ENCODE measurements around the gene GCSAML. TPM values are rescaled to one million over a fixed set of nuclear protein-coding genes. Genes with fewer than 3 reads are reported as not detected.

GCSAML gene
- total RNA-seq, 3 donors from 2014 or later, result 0.32 to 1.3 (median 0.89) TPM

DNA sequence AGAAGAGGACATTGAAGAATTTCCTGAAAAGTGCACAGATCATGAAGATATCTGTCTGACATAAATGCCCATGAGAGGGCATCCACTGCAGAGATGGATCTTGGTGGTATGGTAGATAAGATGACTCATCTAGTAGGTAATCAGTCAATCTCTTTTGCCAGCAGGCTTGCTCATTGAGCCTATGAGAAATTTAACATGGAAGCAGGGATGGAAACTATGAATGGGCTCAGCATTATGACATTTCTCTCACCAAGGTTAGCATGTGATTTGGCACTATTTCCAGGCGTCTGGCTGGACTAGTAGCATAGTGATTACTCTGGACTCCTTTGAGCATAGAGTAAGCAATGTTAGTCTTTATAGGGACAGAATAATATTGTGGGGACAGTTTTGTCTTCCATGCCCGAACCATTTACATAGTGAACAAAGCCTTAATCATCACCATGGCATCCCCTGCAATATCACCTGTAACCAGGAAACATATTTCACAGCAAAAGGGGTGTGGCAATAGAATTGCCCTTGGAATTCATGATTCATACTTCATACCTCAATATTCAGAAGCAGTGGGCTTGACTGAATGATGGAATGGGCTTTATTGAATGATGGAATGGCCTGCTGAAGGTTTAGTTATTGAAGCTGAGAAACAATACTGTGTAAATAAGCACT, 20.0 kb upstream of the GCSAML start:
- TF ChIP-seq, protein P1, sequence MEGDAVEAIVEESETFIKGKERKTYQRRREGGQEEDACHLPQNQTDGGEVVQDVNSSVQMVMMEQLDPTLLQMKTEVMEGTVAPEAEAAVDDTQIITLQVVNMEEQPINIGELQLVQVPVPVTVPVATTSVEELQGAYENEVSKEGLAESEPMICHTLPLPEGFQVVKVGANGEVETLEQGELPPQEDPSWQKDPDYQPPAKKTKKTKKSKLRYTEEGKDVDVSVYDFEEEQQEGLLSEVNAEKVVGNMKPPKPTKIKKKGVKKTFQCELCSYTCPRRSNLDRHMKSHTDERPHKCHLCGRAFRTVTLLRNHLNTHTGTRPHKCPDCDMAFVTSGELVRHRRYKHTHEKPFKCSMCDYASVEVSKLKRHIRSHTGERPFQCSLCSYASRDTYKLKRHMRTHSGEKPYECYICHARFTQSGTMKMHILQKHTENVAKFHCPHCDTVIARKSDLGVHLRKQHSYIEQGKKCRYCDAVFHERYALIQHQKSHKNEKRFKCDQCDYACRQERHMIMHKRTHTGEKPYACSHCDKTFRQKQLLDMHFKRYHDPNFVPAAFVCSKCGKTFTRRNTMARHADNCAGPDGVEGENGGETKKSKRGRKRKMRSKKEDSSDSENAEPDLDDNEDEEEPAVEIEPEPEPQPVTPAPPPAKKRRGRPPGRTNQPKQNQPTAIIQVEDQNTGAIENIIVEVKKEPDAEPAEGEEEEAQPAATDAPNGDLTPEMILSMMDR (IDR thresholded peaks at IDR 0.05), result no peak
- H3K9me3 ChIP-seq, result no peaks in the 10 kb centered on the region
- no peak overlapping the region for H3K4me3 ChIP-seq
- no peak for DNase-seq
- peak; percentile 42 for ATAC-seq
- H3K4me1 ChIP-seq (ENCODE audit: low read depth), result no peaks in the 10 kb centered on the region
- no peaks in the 10 kb centered on the region for H3K36me3 ChIP-seq (ENCODE audit: low read depth)
- intact Hi-C loops (cut with DNase I, micrococcal nuclease), result no loop called here

DNA sequence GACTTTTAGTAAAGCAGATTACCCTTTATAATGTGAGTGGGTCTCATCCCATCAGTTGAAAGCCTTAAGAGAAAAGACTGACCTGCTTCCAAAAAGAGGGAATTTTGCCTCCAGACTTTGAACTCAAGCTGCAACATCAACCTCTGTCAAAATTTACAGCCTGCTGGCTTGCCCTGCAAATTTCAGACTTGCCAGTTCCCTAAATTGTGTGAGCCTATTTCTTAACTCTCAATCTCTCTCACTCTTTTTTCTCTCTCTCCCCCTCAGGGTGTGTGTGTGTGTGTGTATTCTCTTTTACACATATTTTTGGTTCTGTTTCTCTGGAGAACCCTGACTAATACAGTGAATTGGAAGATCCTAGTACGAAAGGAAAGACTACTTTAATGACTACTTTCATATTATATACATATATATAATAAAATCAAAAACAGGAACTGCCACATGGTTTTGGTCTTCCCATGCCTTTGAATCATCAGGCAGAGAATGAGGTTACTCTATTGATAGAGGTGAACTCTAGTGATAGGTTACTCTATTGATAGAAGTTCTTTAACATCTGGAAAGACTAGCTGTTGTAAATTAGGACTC, 19.1 kb upstream of the GCSAML start:
- intact Hi-C loops (cut with DNase I, micrococcal nuclease), result no loop called here
- ATAC-seq (no peak), DNase-seq (no peak)
- TF ChIP-seq, protein P1 (IDR thresholded peaks at IDR 0.05), result no peak
- H3K36me3 ChIP-seq (ENCODE audit: low read depth), result no peaks in the 10 kb centered on the region
- H3K4me1 ChIP-seq (ENCODE audit: low read depth), result no peaks in the 10 kb centered on the region
- no peak overlapping the region for H3K4me3 ChIP-seq
- no peaks in the 10 kb centered on the region for H3K9me3 ChIP-seq

DNA sequence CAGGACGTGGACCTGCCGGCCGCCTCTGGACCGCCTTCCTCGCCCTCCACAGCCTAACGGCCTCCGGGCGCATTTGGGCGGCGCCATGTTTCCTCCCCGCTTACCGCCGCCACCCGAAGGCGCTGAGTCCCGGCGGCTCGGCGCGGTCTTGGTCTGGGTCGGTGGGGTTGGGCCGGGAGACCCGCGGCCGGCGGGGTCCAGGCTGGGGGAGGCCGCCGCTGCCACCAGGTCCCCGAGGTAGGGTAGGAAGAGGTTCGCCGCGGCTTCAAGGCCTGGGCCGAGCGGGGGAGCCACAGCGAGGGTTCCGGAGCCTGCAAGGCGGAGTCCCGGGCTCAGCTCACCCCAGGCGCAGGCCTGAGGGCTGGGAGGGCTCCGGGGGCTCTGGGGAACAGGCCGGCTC, 18.1 kb upstream of the GCSAML start:
- ATAC-seq, result no peak
- TF ChIP-seq, protein P1 (IDR thresholded peaks at IDR 0.05), result no peak
- Histone ChIP-seq H3K9me3 (no peaks in the 10 kb centered on the region), H3K4me3 (no peak overlapping the region), H3K36me3 (ENCODE audit: low read depth) (no peaks in the 10 kb centered on the region), H3K4me1 (ENCODE audit: low read depth) (no peaks in the 10 kb centered on the region)
- intact Hi-C loops (cut with DNase I, micrococcal nuclease), result no loop called here
- no peak for DNase-seq

DNA sequence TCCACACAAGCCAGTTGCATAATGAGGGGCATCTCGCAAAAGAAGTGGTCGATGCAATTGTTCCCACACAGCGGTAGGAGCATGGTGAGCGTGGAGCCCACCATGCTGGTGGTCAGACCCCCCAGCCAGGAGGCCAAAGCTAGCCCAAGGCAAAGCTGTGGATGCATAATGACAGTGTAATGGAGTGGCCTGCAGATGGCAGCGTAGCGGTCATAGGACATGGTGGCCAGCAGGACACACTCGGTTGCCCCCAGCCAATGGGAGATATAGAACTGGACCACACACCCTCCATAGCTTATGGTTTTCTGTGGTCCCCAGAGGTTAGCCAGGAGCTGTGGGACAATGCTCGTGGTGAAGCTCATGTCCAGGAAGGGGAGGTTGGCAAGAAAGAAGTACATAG, 17.0 kb upstream of the GCSAML start:
- Histone ChIP-seq H3K36me3 (ENCODE audit: low read depth) (no peaks in the 10 kb centered on the region), H3K9me3 (no peaks in the 10 kb centered on the region), H3K4me1 (ENCODE audit: low read depth) (no peaks in the 10 kb centered on the region), H3K4me3 (no peak overlapping the region)
- DNase-seq (no peak), ATAC-seq (no peak)
- intact Hi-C loops (cut with DNase I, micrococcal nuclease), result no loop called here
- TF ChIP-seq, protein P1 (IDR thresholded peaks at IDR 0.05), result no peak

DNA sequence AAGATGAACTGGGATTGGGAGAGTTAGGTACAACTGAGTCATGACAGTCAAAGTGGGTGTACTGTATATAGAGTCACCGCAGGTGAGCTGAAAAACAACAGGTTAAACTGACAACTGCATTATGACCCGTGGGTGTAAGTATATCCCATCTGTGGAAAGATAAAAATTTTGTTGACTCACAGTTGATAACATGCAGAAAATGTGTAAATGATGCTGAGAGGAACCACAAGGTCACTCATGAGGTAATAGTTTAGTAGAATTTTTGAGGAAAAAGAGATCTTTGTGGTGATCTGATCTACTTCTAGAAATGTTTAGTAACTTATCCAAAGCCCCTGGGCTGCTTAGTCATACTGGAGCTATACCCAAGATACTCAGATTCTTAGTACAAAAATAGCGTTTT, 13.5 kb upstream of the GCSAML start:
- ATAC-seq (no peak), DNase-seq (no peak)
- intact Hi-C loops (cut with DNase I, micrococcal nuclease), result no loop called here
- TF ChIP-seq, protein P1 (IDR thresholded peaks at IDR 0.05), result no peak
- H3K36me3 ChIP-seq (ENCODE audit: low read depth), result no peaks in the 10 kb centered on the region
- H3K9me3 ChIP-seq, result no peaks in the 10 kb centered on the region
- H3K4me3 ChIP-seq, result no peak overlapping the region
- H3K4me1 ChIP-seq (ENCODE audit: low read depth), result no peaks in the 10 kb centered on the region
